IPS DF 6.9 (cell line): ENCODE results near the gene SPR.

Experiments used
- DNase-seq: peaks from one replicate; pipeline ENCODE4 v3.0.0-alpha.2; 2013; ENCODE audit warnings: low read depth, low spot score
- H3K27ac ChIP-seq: one replicate; pipeline ENCODE4 v1.5.1; 2013; ENCODE audit warnings: low read length, control low read depth
- H3K27me3 ChIP-seq: 2 replicates; pipeline ENCODE4 v1.6.1; 2013; ENCODE audit warnings: mild to moderate bottlenecking, low read length; ENCODE audit not compliant: control insufficient read depth, insufficient read depth
- H3K36me3 ChIP-seq: 2 replicates; pipeline ENCODE4 v1.6.1; 2013; ENCODE audit warnings: low read length; ENCODE audit not compliant: control insufficient read depth, insufficient read depth
- H3K4me1 ChIP-seq: 2 replicates; pipeline ENCODE4 v1.6.1; 2013; ENCODE audit warnings: low read length; ENCODE audit not compliant: control insufficient read depth, insufficient read depth
- H3K4me3 ChIP-seq: 2 replicates; pipeline ENCODE4 v1.5.1; 2013; ENCODE audit warnings: mild to moderate bottlenecking, low read length
- H3K9me3 ChIP-seq: 2 replicates; pipeline ENCODE4 v1.6.1; 2013; ENCODE audit warnings: low read length, inconsistent platforms; ENCODE audit not compliant: control insufficient read depth, insufficient read depth
- WGBS: extraction: QIAGEN DNeasy Blood & Tissue Kit; methylation state at CpG from one replicate; pipeline ENCODE4 v1.1.7; 2013; ENCODE audit warnings: mixed read lengths, missing lambda C conversion rate; ENCODE audit not compliant: insufficient read length, insufficient coverage; 5-methylcytosine and 5-hydroxymethylcytosine counted together

Gene SPR

DNA sequence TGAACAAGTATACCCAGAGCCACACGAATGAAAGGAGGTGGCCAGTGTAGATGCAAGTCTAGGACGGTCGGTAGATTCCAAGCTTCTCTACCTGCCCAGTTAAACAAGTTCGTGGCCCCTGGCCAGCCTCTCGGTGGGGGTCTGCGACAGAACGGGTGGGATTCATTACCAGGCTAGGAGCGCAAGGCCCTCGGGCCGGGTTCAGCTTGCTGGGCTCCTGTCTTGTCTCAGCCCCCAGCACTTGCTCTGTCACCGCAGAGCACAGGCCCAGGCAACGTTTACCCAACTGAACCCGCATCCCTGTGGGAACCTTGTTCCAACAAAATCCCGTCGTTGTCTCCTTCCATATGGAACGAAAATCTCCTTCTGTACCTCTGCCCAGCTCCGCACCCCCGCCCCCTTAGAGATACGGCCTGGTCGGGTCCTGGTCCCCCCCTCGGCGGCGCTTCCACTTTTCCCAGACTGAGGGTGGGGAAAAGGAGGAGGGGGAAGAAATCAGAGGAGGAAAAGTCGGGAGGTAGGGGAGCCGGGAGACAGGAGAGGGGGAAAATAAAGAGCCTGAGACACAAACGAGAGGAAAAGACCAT lies 28.2 kb downstream of the SPR start:
- H3K27ac ChIP-seq: no peak overlapping the region
- no peak for DNase-seq
- no peaks in the 10 kb centered on the region for H3K9me3 ChIP-seq
- peaks cover 64% of the 10 kb centered on the region for H3K27me3 ChIP-seq
- H3K4me1 ChIP-seq: peaks cover 8% of the 10 kb centered on the region
- H3K4me3 ChIP-seq: peak overlapping the region; percentile 36; the same call in 1 of the 2 replicates
- no peaks in the 10 kb centered on the region for H3K36me3 ChIP-seq
- WGBS: no CpG with 5 or more reads among the region's 26 CpGs

DNA sequence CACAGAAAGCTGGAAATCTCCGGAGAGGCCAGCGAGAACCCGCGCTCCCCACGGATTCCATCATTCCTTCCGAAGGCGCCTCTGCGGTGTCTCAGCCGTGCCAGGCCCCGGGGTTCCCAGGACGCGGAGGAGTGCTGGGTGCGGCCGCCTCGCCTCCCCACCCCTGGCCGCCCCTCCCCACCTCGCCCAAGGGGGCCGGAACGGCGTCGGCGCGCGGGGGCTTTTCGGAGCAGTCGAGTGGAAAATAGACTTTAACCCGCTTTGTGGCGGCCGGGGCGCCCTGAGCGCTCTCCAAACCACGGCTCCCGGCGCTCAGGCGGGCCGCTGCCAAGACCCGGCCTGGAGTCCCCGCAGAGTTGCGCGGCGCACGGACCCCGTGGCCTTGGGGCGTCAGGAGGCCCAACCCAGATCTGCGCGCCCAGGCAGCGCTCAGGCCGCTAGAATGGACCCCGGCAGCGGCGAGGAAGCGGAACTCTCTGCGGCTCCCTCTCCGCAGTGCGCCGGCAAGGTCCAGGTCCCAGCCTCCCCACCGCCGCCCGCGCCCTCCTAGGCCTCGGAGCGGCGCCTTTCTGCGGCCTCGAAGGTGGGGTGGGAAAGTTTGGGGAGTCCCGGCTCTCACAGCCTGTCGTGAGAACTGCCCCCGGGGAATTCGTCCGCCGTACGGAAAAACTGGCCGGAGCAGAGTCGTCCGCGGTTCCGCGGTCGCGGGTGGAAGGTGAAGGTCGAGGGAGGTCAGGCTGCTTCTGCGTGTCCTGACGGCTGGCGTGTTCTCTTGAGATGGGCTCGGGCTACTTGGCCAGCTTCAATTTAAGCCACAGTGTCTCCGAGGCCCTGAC lies 28.9 kb downstream of the SPR start:
- H3K9me3 ChIP-seq: no peaks in the 10 kb centered on the region
- no peak for DNase-seq
- no CpG with 5 or more reads among the region's 86 CpGs for WGBS
- peaks cover 8% of the 10 kb centered on the region for H3K4me1 ChIP-seq
- peak overlapping the region; percentile 36; the same call in 1 of the 2 replicates for H3K4me3 ChIP-seq
- H3K27me3 ChIP-seq: peaks cover 71% of the 10 kb centered on the region
- no peak overlapping the region for H3K27ac ChIP-seq
- no peaks in the 10 kb centered on the region for H3K36me3 ChIP-seq

DNA sequence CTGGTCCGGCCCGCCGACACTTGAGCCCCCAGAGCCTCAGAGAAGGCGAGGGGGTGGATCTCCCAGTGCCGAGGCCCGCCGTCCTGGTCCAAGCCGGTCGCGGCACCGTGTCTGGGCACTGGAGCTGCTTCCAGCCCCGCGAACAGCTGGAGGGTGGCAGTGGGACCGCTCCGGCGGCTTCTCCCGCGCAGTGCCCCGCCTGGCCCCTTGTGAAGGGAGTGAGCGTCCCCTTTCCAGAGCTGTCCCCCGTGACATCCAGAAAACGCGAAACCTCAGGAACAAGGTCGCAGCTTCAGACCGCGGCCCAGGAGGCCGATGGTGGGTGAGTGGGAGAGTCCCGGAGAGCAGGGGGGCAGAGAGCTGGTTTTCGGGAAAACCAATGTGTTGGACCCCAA lies 29.5 kb downstream of the SPR start:
- Histone ChIP-seq H3K36me3 (no peaks in the 10 kb centered on the region), H3K9me3 (no peaks in the 10 kb centered on the region), H3K27me3 (peaks cover 73% of the 10 kb centered on the region), H3K4me3 (peak overlapping the region; percentile 36; the same call in 1 of the 2 replicates), H3K27ac (no peak overlapping the region), H3K4me1 (peaks cover 8% of the 10 kb centered on the region)
- no CpG with 5 or more reads among the region's 29 CpGs for WGBS
- DNase-seq: no peak

DNA sequence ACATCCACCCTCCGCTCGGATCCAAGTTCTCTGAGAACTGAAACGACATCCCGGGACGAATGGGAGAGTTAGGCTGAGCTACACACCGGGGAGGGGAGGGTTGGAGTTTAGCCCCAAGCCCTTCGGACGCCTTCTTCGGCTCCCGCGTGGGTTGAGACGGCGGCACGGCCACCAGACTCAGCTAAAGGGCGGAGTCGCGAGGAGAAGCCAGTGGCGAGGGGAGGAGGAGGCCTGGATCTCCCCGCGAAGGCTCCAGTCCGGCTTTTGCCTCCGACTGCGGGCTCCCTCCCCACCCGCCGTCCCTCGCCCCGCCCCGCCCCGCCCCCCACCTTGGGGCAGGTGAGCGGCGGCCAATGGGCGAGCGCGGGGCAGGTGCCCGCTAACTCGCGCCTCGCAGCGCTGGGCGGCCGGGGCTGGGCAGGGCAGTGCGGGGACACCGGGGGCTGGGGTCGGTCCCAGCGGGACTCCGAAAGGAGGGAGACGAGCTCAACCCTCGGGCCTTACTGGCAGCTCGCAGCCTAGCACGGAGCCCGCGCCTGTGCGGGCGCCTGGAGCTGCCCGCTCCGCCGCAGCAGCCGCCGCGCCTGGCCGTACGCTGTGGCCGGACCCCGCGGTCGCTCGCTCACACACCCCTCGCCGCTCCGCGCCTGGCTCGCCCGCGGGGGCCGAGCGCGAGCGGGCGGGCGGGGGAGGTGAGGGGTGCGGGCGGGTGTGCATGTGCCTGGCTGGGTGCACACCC lies 30.1 kb downstream of the SPR start, which contains the start of gene EMX1:
TSS of gene EMX1 (plus strand) at position 382 of the 739 bp plus-strand sequence. CDS start at position 716, 334 bp downstream.
- no peak for DNase-seq
- peaks cover 8% of the 10 kb centered on the region for H3K4me1 ChIP-seq
- no peaks in the 10 kb centered on the region for H3K36me3 ChIP-seq
- H3K4me3 ChIP-seq: peak within 1 kb of the TSS; percentile 36; the same call in 1 of the 2 replicates
- no peak within 1 kb of the TSS for H3K27ac ChIP-seq
- no CpG with 5 or more reads among the region's 82 CpGs for WGBS
- no peaks in the 10 kb centered on the region for H3K9me3 ChIP-seq
- peaks cover 75% of the 10 kb centered on the region for H3K27me3 ChIP-seq

DNA sequence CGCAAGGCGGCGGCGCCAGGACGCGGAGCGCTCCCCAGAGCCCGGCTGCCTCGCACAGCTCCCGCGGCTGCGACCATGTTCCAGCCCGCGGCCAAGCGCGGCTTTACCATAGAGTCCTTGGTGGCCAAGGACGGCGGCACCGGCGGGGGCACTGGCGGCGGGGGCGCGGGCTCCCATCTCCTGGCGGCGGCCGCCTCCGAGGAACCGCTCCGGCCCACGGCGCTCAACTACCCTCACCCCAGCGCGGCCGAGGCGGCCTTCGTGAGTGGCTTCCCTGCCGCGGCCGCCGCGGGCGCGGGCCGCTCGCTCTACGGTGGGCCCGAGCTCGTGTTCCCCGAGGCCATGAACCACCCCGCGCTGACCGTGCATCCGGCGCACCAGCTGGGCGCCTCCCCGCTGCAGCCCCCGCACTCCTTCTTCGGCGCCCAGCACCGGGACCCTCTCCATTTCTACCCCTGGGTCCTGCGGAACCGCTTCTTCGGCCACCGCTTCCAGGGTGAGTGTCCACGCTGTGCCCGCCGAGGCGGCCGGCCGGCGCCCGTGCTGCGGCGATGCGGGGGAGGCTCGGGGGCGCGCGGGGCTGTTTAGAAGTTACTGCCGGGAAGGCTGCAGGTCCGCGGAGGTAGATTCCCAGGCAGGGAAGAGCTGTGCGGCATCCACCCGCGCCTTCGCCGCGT lies 30.8 kb downstream of the SPR start:
- peak overlapping the region; percentile 31; the same call in 1 of the 2 replicates for H3K4me3 ChIP-seq
- no peak overlapping the region for H3K27ac ChIP-seq
- no peaks in the 10 kb centered on the region for H3K9me3 ChIP-seq
- no peaks in the 10 kb centered on the region for H3K36me3 ChIP-seq
- no CpG with 5 or more reads among the region's 89 CpGs for WGBS
- peaks cover 81% of the 10 kb centered on the region for H3K27me3 ChIP-seq
- DNase-seq: no peak
- H3K4me1 ChIP-seq: peaks cover 8% of the 10 kb centered on the region

DNA sequence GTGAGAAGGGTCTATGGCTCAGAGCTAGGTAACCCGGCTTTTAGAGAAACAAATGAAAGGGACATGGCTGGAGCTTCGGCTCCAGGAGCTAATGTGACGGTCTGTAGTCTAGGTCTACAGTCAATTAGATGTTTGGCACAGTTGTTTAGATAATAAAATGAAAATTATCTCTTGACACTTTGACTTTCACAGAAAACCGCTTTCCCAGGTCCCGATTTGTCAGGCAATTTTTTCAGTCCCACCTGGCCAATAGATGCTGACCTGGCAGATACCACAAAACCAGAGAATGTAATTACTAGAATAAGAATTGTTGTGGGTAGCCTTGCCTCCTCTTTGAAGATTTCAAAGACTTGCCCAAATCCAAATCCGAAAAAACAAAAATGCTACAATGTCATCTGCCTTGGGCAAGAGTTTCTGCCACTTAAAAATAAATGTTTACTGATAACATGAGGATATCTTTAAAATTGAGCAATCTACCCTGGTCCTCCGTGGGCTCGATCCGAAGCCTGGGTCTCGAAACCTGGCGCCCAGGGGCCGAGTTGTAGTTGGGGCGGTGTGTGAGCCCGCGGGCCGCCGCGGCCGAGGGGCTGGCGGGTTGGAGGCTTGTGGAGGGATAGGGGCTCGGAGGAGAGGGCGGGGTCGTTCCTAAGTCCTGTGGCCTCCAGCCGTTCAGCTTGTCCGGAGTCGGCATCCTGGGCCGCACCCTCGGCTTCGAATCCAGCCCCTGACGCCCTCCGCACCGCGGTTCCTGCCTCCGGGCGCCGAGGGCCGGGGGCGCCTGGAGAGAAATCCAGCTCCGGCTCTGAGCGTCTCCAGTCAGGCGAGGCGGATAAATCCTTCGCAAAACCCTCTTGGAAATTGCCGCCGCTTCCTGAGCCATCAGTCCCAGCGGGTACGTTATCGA lies 32.5 kb downstream of the SPR start:
- H3K4me3 ChIP-seq: peak overlapping the region; percentile 12; the same call in 1 of the 2 replicates
- no peak for DNase-seq
- H3K36me3 ChIP-seq: no peaks in the 10 kb centered on the region
- no CpG with 5 or more reads among the region's 48 CpGs for WGBS
- peaks cover 3% of the 10 kb centered on the region; the same call in 1 of the 2 replicates for H3K4me1 ChIP-seq
- no peaks in the 10 kb centered on the region for H3K9me3 ChIP-seq
- no peak overlapping the region for H3K27ac ChIP-seq
- H3K27me3 ChIP-seq: peaks cover 80% of the 10 kb centered on the region

DNA sequence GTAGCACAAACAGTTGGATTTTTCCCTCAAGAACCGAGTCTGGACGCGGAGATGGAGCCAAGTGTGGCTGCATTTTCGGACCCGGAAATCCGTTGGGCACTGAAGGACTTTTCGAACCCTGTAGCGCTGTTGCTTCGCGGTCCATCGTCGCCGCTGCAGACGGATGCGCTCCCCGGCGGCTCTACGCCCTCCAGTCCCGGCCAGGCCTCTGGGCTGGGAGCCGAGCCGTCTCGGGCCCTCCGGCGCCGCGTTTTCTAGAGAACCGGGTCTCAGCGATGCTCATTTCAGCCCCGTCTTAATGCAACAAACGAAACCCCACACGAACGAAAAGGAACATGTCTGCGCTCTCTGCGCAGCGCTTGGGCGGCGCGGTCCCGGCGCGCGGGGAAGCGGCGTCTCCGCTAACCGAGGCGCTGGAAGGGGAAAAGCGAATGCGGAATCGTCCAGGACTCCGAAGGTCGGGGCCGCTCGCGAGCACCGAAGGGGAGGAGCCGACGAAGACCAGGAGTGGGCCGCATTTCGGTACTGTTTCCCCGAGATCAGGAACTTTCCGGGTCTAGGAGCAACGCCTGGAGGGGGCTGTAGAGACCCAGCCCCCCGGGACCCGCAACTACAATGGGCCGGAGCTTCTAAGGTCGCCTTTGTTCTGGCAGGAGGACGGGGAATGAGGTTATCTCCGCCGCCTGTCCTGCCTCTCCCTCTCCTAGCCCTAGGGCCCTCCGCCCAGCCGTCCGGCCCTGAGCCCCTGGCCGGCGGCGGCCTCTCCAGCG lies 33.3 kb downstream of the SPR start:
- no CpG with 5 or more reads among the region's 77 CpGs for WGBS
- peaks cover 80% of the 10 kb centered on the region for H3K27me3 ChIP-seq
- peak overlapping the region; percentile 12; the same call in 1 of the 2 replicates for H3K4me3 ChIP-seq
- H3K4me1 ChIP-seq: peaks cover 3% of the 10 kb centered on the region; the same call in 1 of the 2 replicates
- H3K9me3 ChIP-seq: no peaks in the 10 kb centered on the region
- H3K27ac ChIP-seq: no peak overlapping the region
- DNase-seq: no peak
- H3K36me3 ChIP-seq: no peaks in the 10 kb centered on the region

DNA sequence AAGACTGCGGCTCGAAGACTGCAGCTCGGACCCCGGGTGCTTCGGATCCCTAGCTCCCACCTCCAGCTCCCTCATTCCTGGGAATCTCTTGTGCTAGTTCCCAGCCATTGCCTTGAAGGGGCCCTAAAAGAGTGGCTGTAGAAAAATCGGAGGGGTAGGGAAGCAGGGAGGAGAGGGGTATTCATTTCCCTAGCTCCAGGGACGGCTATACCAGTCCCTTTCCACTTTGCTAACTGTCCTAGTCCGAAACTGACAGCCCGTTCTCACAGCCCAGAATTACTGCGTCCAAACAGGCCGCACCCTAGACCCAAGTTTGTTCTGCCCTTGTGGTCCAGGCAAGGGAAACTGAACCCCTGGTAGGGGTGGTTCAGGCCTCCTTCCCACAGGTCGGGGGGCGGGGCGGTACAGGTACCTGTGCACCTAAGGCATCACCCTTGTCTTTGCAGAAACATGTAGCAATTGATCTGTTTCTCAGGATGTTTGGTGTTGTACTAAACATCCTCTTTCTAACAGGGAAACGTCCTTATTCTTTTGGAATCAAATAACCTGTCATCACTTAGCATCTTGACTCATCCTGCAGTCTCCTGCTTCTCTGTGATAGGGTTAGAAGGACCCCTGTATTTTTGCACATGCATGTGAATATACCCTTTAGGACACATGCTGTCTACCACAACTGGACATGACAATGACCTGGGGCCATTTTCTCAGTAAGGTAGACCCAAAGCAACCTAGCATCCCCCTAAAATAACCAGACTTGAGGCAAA lies 34.1 kb downstream of the SPR start:
- Histone ChIP-seq H3K36me3 (no peaks in the 10 kb centered on the region), H3K4me1 (peaks cover 5% of the 10 kb centered on the region; the same call in 1 of the 2 replicates), H3K27ac (no peak overlapping the region), H3K27me3 (peaks cover 82% of the 10 kb centered on the region), H3K4me3 (no peak overlapping the region), H3K9me3 (no peaks in the 10 kb centered on the region)
- no peak for DNase-seq
- WGBS: no CpG with 5 or more reads among the region's 15 CpGs
